HCT116 (cell line): Measurements from ENCODE around the gene ACTL9. TPM values are rescaled to one million over a fixed set of nuclear protein-coding genes. Genes with fewer than 3 reads are reported as not detected.

Experiments
- ATAC-seq: fragments of 200-7000 bp; cut with Tn5 transposase; 2 replicates; pipeline ENCODE4 v1.9.1; 2020; ENCODE audit warnings: mild to moderate bottlenecking, moderate library complexity
- BruUV-seq: library from RNA; stranded (reverse); fragments of 400-500 nt; replicated peaks from 2 replicates; lab custom pipeline; 2021; lab: Mats Ljungman, UMichigan
- CTCF ChIA-PET: fragments of 300-600 bp; sonication (Branson Sonifier 250); formaldehyde crosslinking; loops from one replicate; lab custom pipeline; 2021; ENCODE audit warnings: antibody characterized with exemption; lab: Charles Lee
- POLR2A ChIA-PET: fragments of 300-600, 350-600 bp; sonication (Branson Sonifier 250); formaldehyde crosslinking; loops from one replicate; lab custom pipeline; 2021; ENCODE audit warnings: antibody characterized with exemption; lab: Charles Lee
- RAD21 ChIA-PET, 2 experiments: fragments of 300-600 bp; sonication (Branson Sonifier 250); formaldehyde crosslinking; loops; one replicate each; lab custom pipeline; 2023; ENCODE audit warnings: low total read pairs in 2 of 2; ENCODE audit not compliant: uncharacterized antibody in 2 of 2, unreplicated experiment in 2 of 2, low non-redundant PET in 1 of 2; lab: Charles Lee
- DNase-seq: peaks from one replicate; pipeline ENCODE4 v3.0.0-alpha.2; 2010; ENCODE audit warnings: low read depth, low spot score
- H2AFZ ChIP-seq: fragments of 200-600 bp; shearing (Covaris generic), sonication (generic); 2 replicates; pipeline ENCODE4 v1.6.1; 2017; ENCODE audit warnings: low read depth, mixed run types, mixed read lengths, antibody characterized with exemption, low read length; ENCODE audit not compliant: poor library complexity, severe bottlenecking
- H3K27ac ChIP-seq: 2 replicates; pipeline ENCODE4 v1.5.1; 2012; ENCODE audit warnings: low read depth, low read length
- H3K27me3 ChIP-seq: fragments of 200-600 bp; sonication (generic); 2 replicates; pipeline ENCODE4 v1.6.1; 2016; ENCODE audit warnings: mixed run types, low read length, mixed read lengths; ENCODE audit not compliant: insufficient read depth
- H3K36me3 ChIP-seq, 2 experiments: fragments of 200-500 bp in 1 of 2; fragments of 200-600 bp in 1 of 2; sonication (Bioruptor generic) in 1 of 2; sonication (generic) in 1 of 2; 2 replicates each; pipeline versions ENCODE4 v1.5.1 to v1.6.1; 2014 to 2016; ENCODE audit warnings: low read length in 2 of 2, inconsistent platforms in 1 of 2, mixed read lengths in 1 of 2, mixed run types in 1 of 2; ENCODE audit not compliant: insufficient read depth in 2 of 2, control insufficient read depth in 1 of 2
- H3K4me1 ChIP-seq, 2 experiments: fragments of 200-600 bp in 1 of 2; sonication (generic) in 1 of 2; 2 replicates each; pipeline versions ENCODE4 v1.5.1 to v1.6.1; 2012 to 2017; ENCODE audit warnings: low read length in 2 of 2, inconsistent platforms in 1 of 2, mild to moderate bottlenecking in 1 of 2, mixed read lengths in 1 of 2, mixed run types in 1 of 2, moderate library complexity in 1 of 2; ENCODE audit not compliant: insufficient read depth in 2 of 2, control insufficient read depth in 1 of 2
- H3K4me2 ChIP-seq: fragments of 200-600 bp; sonication (generic); 2 replicates; pipeline ENCODE4 v1.6.1; 2017; ENCODE audit warnings: mixed run types, low read length, mixed read lengths
- H3K4me3 ChIP-seq, 2 experiments: fragments of 200-600 bp in 1 of 2; sonication (generic) in 1 of 2; replicated peaks in 1 of 2; 2 replicates each; pipeline ENCODE4 v1.5.1; 2011 to 2016; ENCODE audit warnings: low read length in 2 of 2, control low read depth in 1 of 2, low read depth in 1 of 2, mild to moderate bottlenecking in 1 of 2, mixed read lengths in 1 of 2, mixed run types in 1 of 2
- H3K79me2 ChIP-seq: fragments of 200-600 bp; sonication (generic); 2 replicates; pipeline ENCODE4 v1.6.1; 2017; ENCODE audit warnings: mild to moderate bottlenecking, mixed run types, low read length, moderate library complexity, mixed read lengths; ENCODE audit not compliant: insufficient read depth
- H3K9ac ChIP-seq: fragments of 200-600 bp; sonication (generic); 2 replicates; pipeline ENCODE4 v1.6.1; 2016; ENCODE audit warnings: low read length, mixed read lengths
- H3K9me2 ChIP-seq: fragments of 200-600 bp; sonication (generic), shearing (Covaris generic); 2 replicates; pipeline ENCODE4 v1.6.1; 2017; ENCODE audit warnings: mixed run types, mild to moderate bottlenecking, moderate library complexity; ENCODE audit not compliant: insufficient read depth
- H3K9me3 ChIP-seq, 2 experiments: fragments of 200-500 bp in 1 of 2; fragments of 200-600 bp in 1 of 2; sonication (Bioruptor generic) in 1 of 2; sonication (generic) in 1 of 2; 2 replicates each; pipeline ENCODE4 v1.6.1; 2014 to 2017; ENCODE audit warnings: low read length in 2 of 2, mixed read lengths in 2 of 2, inconsistent platforms in 1 of 2, low read depth in 1 of 2, mild to moderate bottlenecking in 1 of 2, mixed run types in 1 of 2, moderate library complexity in 1 of 2; ENCODE audit not compliant: control insufficient read depth in 1 of 2, insufficient read depth in 1 of 2
- H4K20me1 ChIP-seq: fragments of 200-600 bp; sonication (generic), shearing (Covaris generic); 2 replicates; pipeline ENCODE4 v1.6.1; 2017; ENCODE audit warnings: mixed run types, mild to moderate bottlenecking, moderate library complexity; ENCODE audit not compliant: insufficient read depth
- ATF3 ChIP-seq: IDR thresholded peaks from 2 replicates; pipeline ENCODE4 v1.6.1; 2012
- CTCF ChIP-seq, 3 experiments: fragments of 200-600 bp in 1 of 3; sonication (generic) in 1 of 3; IDR thresholded peaks in 2 of 3; conservative IDR thresholded peaks in 1 of 3; 2 replicates each; pipeline ENCODE4 v1.5.1; 2012 to 2017; ENCODE audit warnings: low read depth in 2 of 3, low read length in 2 of 3, antibody characterized with exemption in 1 of 3, borderline replicate concordance in 1 of 3, control low read depth in 1 of 3, mild to moderate bottlenecking in 1 of 3, mixed read lengths in 1 of 3, mixed run types in 1 of 3, moderate library complexity in 1 of 3; ENCODE audit not compliant: insufficient read depth in 1 of 3
- EGR1 ChIP-seq: IDR thresholded peaks from 2 replicates; pipeline ENCODE4 v1.6.1; 2012; ENCODE audit warnings: low read depth
- ELF1 ChIP-seq: IDR thresholded peaks from 2 replicates; pipeline ENCODE4 v1.6.1; 2012; ENCODE audit warnings: low read depth, borderline replicate concordance
- EZH2 ChIP-seq: fragments of 200-600 bp; sonication (generic); IDR thresholded peaks from 2 replicates; pipeline ENCODE4 v1.6.1; 2017; ENCODE audit warnings: antibody characterized with exemption, mixed run types
- RAD21 ChIP-seq: IDR thresholded peaks from 2 replicates; pipeline ENCODE4 v1.6.1; 2012; ENCODE audit warnings: low read depth, mild to moderate bottlenecking
- TCF7L2 ChIP-seq: IDR thresholded peaks from 2 replicates; pipeline ENCODE4 v1.7.0; 2011; ENCODE audit warnings: borderline replicate concordance, inconsistent platforms; ENCODE audit not compliant: insufficient read depth, insufficient read length; ENCODE audit errors: extremely low read depth
- YY1 ChIP-seq: IDR thresholded peaks from 2 replicates; pipeline ENCODE4 v1.6.1; 2011; ENCODE audit warnings: low read length, low read depth, moderate library complexity, mild to moderate bottlenecking; ENCODE audit not compliant: insufficient replicate concordance; ENCODE audit errors: extremely low read depth
- ZBTB33 ChIP-seq: IDR thresholded peaks from 2 replicates; pipeline ENCODE4 v1.6.1; 2011; ENCODE audit warnings: mild to moderate bottlenecking, low read length, moderate library complexity; ENCODE audit not compliant: insufficient replicate concordance; ENCODE audit errors: extremely low read depth
- intact Hi-C: fragments of 100-400 bp; cut with micrococcal nuclease; formaldehyde crosslinking; loops from 2 replicates; pipeline ENCODE4 v1.10.0; 2022
- total RNA-seq: library from RNA; stranded (reverse); gene quantifications from one replicate; pipeline ENCODE4 v1.2.1, GENCODE V29; 2021; ENCODE audit not compliant: unreplicated experiment

ACTL9 gene
- total RNA-seq, 1 experiment from 2014 or later, result not detected

GRCh38 chr19:8682472-8682871, 16.1 kb downstream of the ACTL9 start:
- Histone ChIP-seq H3K9me2 (no peaks in the 10 kb centered on the region), H4K20me1 (no peaks in the 10 kb centered on the region), H3K4me1 (0 out of 4 replicates have a peak, but pooled peaks cover 0 to 7% of the 10 kb centered on the region in 2 experiments), H3K4me3 (no peak overlapping the region), H3K9ac (no peak overlapping the region), H3K27me3 (no peaks in the 10 kb centered on the region), H3K79me2 (no peaks in the 10 kb centered on the region), H3K9me3 (no peaks in the 10 kb centered on the region), H3K4me2 (no peak overlapping the region), H3K36me3 (no peaks in the 10 kb centered on the region), H3K27ac (no peak overlapping the region), H2AFZ (no peak overlapping the region)
- no peak for ATAC-seq
- ChIA-PET CTCF (no interaction called here), RAD21 (no interaction called here), POLR2A (no interaction called here)
- intact Hi-C loops, result no loop called here
- TF ChIP-seq TCF7L2 (no peak), ELF1 (no peak), ATF3 (no peak), EZH2 (no peak), CTCF (IDR thresholded peaks at IDR 0.05 in 2 of 3, conservative IDR thresholded peaks at IDR 0.05 in 1 of 3; ENCODE audit: borderline replicate concordance in 1 of 3, insufficient read depth in 1 of 3, low read depth in 2 of 3, low read length in 2 of 3) (no peak), EGR1 (no peak), RAD21 (no peak), ZBTB33 (no peak), YY1 (no peak)
- no TSS peak for BruUV-seq
- DNase-seq, result no peak
